ENCODE data around the gene ZNF697. TPM values are rescaled to one million over a fixed set of nuclear protein-coding genes. Genes with fewer than 3 reads are reported as not detected.
A peak's percentile ranks its signal among the peaks of the same experiment; 100 is the strongest.
"Not testable (repeated sequence)": the region's sequence is repeated elsewhere in the genome, so short reads cannot be mapped to it uniquely, and the experiment has no call there.

ZNF697 gene
- total and polyA plus RNA-seq, 2 donors from 2014 or later = 4.1 to 8.3 TPM

DNA sequence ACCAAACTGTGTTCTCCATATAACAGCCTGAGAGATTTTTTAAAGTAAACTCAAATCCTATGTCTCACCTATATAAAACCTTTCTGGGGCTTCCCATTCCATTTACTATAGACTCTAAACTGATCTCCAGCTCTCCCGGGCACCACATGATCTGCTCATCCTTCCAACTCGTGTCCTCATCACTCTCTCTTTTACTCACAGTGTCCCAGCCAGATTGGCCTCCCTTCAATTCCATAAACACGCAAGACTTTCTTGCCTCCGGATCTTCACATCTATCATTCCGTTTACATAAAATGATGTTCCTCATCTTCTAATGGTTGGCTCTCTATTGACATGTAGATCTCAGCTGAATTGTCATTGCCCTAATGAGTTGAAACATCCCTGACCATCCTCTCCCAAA is 59.4 kb downstream of the ZNF697 start:
- FAIRE-seq (no peak), DNase-seq (no peak)
- Histone ChIP-seq H3K4me1 (ENCODE audit: control insufficient read depth in 2 of 3, insufficient read depth in 2 of 3, low read depth in 1 of 3, low read length in 3 of 3) (peaks cover 0 to 6% (median 0%) of the 10 kb centered on the region in 3 donors), H3K36me3 (ENCODE audit: control insufficient read depth in 2 of 3, insufficient read depth in 3 of 3, low read length in 3 of 3) (no peaks in the 10 kb centered on the region), H3K27me3 (ENCODE audit: control insufficient read depth, insufficient read depth, low read length) (no peaks in the 10 kb centered on the region), H3K9ac (ENCODE audit: low read length in 3 of 3) (no peak overlapping the region), H3K27ac (ENCODE audit: low read depth in 2 of 2, low read length in 2 of 2) (no peak overlapping the region), H3K4me3 (ENCODE audit: low read length in 3 of 3) (no peak overlapping the region), H3K9me3 (ENCODE audit: control insufficient read depth in 2 of 3, insufficient read depth in 1 of 3, low read length in 3 of 3) (no peaks in the 10 kb centered on the region)
- intact Hi-C loops (cut with DNase I) = no loop called here
- no peak for TF ChIP-seq CTCF (IDR thresholded peaks at IDR 0.05; ENCODE audit: borderline replicate concordance, extremely low read depth, insufficient read depth)

GRCh38 chr1:119587341-119587740 is 60.7 kb downstream of the ZNF697 start:
- intact Hi-C loops (cut with DNase I) = no loop called here
- no peak overlapping the region for H3K27ac ChIP-seq (ENCODE audit: low read depth in 2 of 2, low read length in 2 of 2)
- no peak for FAIRE-seq
- H3K9ac ChIP-seq (ENCODE audit: low read length in 3 of 3) = no peak overlapping the region
- no peaks in the 10 kb centered on the region for H3K27me3 ChIP-seq (ENCODE audit: control insufficient read depth, insufficient read depth, low read length)
- H3K9me3 ChIP-seq (ENCODE audit: control insufficient read depth in 2 of 3, insufficient read depth in 1 of 3, low read length in 3 of 3) = no peaks in the 10 kb centered on the region
- no peaks in the 10 kb centered on the region for H3K36me3 ChIP-seq (ENCODE audit: control insufficient read depth in 2 of 3, insufficient read depth in 3 of 3, low read length in 3 of 3)
- no peak overlapping the region for H3K4me3 ChIP-seq (ENCODE audit: low read length in 3 of 3)
- DNase-seq = peak in 4 of 5 donors; percentile 70 to 90 (median 84)
- H3K4me1 ChIP-seq (ENCODE audit: control insufficient read depth in 2 of 3, insufficient read depth in 2 of 3, low read depth in 1 of 3, low read length in 3 of 3) = peaks cover 0 to 6% (median 0%) of the 10 kb centered on the region in 3 donors
- TF ChIP-seq CTCF (IDR thresholded peaks at IDR 0.05; ENCODE audit: borderline replicate concordance, extremely low read depth, insufficient read depth) = no peak

- FAIRE-seq; H3K27ac ChIP-seq (ENCODE audit: low read depth in 2 of 2, low read length in 2 of 2); H3K9ac ChIP-seq (ENCODE audit: low read length in 3 of 3); H3K4me3 ChIP-seq (ENCODE audit: low read length in 3 of 3); H3K4me1 ChIP-seq (ENCODE audit: control insufficient read depth in 2 of 3, insufficient read depth in 2 of 3, low read depth in 1 of 3, low read length in 3 of 3); H3K9me3 ChIP-seq (ENCODE audit: control insufficient read depth in 2 of 3, insufficient read depth in 1 of 3, low read length in 3 of 3); H3K27me3 ChIP-seq (ENCODE audit: control insufficient read depth, insufficient read depth, low read length); DNase-seq; intact Hi-C loops (cut with DNase I); H3K36me3 ChIP-seq (ENCODE audit: control insufficient read depth in 2 of 3, insufficient read depth in 3 of 3, low read length in 3 of 3): not testable (repeated sequence)
Measured at GRCh38 chr1:119585801-119586200, 62.3 kb downstream of the ZNF697 start.

DNA sequence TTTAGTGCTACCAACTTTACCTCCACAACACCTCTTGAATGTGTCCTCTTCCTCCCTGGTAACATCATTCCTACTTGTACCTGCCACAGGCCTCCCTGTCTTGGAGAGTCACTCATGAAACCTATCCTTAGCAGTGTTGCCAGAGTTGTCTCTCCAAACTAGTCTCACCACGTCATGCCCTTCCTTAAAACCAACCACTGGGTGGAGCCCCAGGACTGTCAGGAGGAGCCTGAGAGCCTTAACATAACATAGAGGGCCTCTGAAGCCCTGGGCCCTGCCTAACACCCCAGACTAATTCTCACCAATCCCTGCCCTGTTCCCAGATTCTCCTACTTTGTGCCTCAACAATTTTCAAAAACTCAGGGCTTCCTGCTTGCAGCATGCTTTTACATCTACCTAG is 65.3 kb downstream of the ZNF697 start:
- Histone ChIP-seq H3K36me3 (ENCODE audit: control insufficient read depth in 2 of 3, insufficient read depth in 3 of 3, low read length in 3 of 3) (no peaks in the 10 kb centered on the region), H3K4me1 (ENCODE audit: control insufficient read depth in 2 of 3, insufficient read depth in 2 of 3, low read depth in 1 of 3, low read length in 3 of 3) (peaks cover 0 to 6% (median 0%) of the 10 kb centered on the region in 3 donors), H3K9ac (ENCODE audit: low read length in 3 of 3) (no peak overlapping the region), H3K4me3 (ENCODE audit: low read length in 3 of 3) (no peak overlapping the region), H3K27me3 (ENCODE audit: control insufficient read depth, insufficient read depth, low read length) (no peaks in the 10 kb centered on the region), H3K9me3 (ENCODE audit: control insufficient read depth in 2 of 3, insufficient read depth in 1 of 3, low read length in 3 of 3) (no peaks in the 10 kb centered on the region), H3K27ac (ENCODE audit: low read depth in 2 of 2, low read length in 2 of 2) (no peak overlapping the region)
- DNase-seq (peak in 4 of 5 donors; percentile 50 to 77 (median 59)), FAIRE-seq (no peak)
- intact Hi-C loops (cut with DNase I) = no loop called here
- TF ChIP-seq CTCF (IDR thresholded peaks at IDR 0.05; ENCODE audit: borderline replicate concordance, extremely low read depth, insufficient read depth) = peak; percentile 52

GRCh38 chr1:119581076-119581475 is 67.0 kb downstream of the ZNF697 start:
- DNase-seq; intact Hi-C loops (cut with DNase I); H3K27me3 ChIP-seq (ENCODE audit: control insufficient read depth, insufficient read depth, low read length); FAIRE-seq; H3K9me3 ChIP-seq (ENCODE audit: control insufficient read depth in 2 of 3, insufficient read depth in 1 of 3, low read length in 3 of 3); H3K36me3 ChIP-seq (ENCODE audit: control insufficient read depth in 2 of 3, insufficient read depth in 3 of 3, low read length in 3 of 3); H3K4me1 ChIP-seq (ENCODE audit: control insufficient read depth in 2 of 3, insufficient read depth in 2 of 3, low read depth in 1 of 3, low read length in 3 of 3); H3K4me3 ChIP-seq (ENCODE audit: low read length in 3 of 3); H3K27ac ChIP-seq (ENCODE audit: low read depth in 2 of 2, low read length in 2 of 2); H3K9ac ChIP-seq (ENCODE audit: low read length in 3 of 3): not testable (repeated sequence)

Data from kidney (tissue), 14 donors.